Measurements from ENCODE around the gene GALK2.

GALK2 gene

GRCh38 chr15:49379996-49380395 is 209.9 kb downstream of the GALK2 start:
- FAIRE-seq (no peak), DNase-seq (ENCODE audit: insufficient read length, low spot score) (no peak)
- TF ChIP-seq, protein P1, sequence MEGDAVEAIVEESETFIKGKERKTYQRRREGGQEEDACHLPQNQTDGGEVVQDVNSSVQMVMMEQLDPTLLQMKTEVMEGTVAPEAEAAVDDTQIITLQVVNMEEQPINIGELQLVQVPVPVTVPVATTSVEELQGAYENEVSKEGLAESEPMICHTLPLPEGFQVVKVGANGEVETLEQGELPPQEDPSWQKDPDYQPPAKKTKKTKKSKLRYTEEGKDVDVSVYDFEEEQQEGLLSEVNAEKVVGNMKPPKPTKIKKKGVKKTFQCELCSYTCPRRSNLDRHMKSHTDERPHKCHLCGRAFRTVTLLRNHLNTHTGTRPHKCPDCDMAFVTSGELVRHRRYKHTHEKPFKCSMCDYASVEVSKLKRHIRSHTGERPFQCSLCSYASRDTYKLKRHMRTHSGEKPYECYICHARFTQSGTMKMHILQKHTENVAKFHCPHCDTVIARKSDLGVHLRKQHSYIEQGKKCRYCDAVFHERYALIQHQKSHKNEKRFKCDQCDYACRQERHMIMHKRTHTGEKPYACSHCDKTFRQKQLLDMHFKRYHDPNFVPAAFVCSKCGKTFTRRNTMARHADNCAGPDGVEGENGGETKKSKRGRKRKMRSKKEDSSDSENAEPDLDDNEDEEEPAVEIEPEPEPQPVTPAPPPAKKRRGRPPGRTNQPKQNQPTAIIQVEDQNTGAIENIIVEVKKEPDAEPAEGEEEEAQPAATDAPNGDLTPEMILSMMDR (IDR thresholded peaks at IDR 0.05; ENCODE audit: insufficient read depth, missing control alignments), result no peak

DNA sequence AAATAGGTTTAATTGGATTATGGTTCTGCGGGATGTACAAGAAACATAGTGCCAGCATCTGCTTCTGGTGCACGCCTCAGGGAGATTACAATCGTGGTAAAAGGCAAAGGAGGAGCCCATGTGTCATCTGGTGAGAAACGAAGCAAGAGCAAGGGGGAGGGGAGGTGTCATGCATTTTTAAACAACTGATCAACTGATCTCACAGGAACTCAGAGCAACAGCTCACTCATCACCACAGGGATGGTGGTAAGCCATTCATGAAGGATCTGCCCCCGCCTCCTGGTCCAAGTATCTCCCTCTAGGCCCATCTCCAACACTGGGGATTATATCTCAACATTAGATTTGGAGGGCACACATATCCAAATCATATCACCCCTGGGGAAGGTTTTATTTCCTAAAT is 210.9 kb downstream of the GALK2 start:
- TF ChIP-seq, protein P1 (IDR thresholded peaks at IDR 0.05; ENCODE audit: insufficient read depth, missing control alignments), result no peak
- DNase-seq (ENCODE audit: insufficient read length, low spot score) (no peak), FAIRE-seq (no peak)

Measured in D721Med (cell line).